ENCODE measurements around the gene TGFBRAP1.
A peak's percentile ranks its signal among the peaks of the same experiment; 100 is the strongest.

The TGFBRAP1 gene, protein sequence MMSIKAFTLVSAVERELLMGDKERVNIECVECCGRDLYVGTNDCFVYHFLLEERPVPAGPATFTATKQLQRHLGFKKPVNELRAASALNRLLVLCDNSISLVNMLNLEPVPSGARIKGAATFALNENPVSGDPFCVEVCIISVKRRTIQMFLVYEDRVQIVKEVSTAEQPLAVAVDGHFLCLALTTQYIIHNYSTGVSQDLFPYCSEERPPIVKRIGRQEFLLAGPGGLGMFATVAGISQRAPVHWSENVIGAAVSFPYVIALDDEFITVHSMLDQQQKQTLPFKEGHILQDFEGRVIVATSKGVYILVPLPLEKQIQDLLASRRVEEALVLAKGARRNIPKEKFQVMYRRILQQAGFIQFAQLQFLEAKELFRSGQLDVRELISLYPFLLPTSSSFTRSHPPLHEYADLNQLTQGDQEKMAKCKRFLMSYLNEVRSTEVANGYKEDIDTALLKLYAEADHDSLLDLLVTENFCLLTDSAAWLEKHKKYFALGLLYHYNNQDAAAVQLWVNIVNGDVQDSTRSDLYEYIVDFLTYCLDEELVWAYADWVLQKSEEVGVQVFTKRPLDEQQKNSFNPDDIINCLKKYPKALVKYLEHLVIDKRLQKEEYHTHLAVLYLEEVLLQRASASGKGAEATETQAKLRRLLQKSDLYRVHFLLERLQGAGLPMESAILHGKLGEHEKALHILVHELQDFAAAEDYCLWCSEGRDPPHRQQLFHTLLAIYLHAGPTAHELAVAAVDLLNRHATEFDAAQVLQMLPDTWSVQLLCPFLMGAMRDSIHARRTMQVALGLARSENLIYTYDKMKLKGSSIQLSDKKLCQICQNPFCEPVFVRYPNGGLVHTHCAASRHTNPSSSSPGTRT

DNA sequence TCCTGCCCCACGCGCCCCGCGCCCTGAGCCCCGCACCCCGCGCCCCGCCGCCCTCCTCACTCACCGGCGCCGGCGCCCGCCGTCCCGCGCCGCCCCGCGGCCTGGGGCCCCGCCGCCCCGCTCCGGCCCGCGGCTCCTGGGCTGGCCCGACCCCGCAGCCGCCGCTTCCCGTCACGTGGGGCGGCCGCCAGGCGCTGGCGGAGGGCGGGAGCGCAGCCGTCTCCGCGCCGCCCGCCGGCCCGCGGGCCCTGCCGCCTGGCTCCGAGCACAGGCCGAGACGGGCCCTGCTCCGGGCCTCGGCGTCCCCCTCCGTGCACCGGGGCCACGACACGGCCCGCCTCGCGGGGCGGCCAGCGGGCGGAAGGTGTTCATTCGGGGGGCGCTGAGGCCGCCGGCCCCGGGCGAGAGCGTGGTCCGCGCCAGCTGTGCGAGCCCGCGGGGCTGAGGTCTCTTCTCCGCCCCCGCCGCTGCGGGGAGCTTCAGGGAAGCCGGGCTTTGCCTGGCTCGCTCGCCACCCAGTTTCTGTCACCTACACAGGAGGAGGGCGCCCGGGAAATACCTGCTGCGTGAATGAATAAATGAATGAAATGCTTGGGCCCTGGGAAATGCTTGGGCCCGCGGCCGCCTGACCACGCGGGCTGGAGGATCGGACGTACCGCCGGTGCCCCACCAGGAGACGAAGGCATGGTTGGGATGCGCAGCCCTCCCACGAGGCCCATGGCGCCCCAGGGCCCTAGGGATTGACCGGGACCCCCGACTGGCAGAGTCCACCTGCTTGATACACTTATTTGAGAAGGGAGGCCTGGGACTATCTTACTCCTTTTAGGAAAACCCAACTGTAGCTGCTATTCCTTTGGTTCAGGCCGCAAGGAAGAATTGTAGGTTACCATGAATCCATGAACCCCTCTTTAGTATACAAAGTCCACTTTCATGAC, at the start of gene TGFBRAP1:
TGFBRAP1 (minus strand) TSS at position 175 of the 935 bp plus-strand sequence. CDS start 21,434 bp downstream, outside the sequence.
- TF ChIP-seq, protein P1, sequence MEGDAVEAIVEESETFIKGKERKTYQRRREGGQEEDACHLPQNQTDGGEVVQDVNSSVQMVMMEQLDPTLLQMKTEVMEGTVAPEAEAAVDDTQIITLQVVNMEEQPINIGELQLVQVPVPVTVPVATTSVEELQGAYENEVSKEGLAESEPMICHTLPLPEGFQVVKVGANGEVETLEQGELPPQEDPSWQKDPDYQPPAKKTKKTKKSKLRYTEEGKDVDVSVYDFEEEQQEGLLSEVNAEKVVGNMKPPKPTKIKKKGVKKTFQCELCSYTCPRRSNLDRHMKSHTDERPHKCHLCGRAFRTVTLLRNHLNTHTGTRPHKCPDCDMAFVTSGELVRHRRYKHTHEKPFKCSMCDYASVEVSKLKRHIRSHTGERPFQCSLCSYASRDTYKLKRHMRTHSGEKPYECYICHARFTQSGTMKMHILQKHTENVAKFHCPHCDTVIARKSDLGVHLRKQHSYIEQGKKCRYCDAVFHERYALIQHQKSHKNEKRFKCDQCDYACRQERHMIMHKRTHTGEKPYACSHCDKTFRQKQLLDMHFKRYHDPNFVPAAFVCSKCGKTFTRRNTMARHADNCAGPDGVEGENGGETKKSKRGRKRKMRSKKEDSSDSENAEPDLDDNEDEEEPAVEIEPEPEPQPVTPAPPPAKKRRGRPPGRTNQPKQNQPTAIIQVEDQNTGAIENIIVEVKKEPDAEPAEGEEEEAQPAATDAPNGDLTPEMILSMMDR (IDR thresholded peaks at IDR 0.05; ENCODE audit: low read depth, low read length, missing control alignments): no peak
- DNase-seq (ENCODE audit: low read depth): no peak
- H3K4me3 ChIP-seq (ENCODE audit: low read depth, low read length): peak within 1 kb of the TSS; percentile 57
- in situ Hi-C loops (cut with HindIII; ENCODE audit: low sequenced_read_pairs): no loop called here

DNA sequence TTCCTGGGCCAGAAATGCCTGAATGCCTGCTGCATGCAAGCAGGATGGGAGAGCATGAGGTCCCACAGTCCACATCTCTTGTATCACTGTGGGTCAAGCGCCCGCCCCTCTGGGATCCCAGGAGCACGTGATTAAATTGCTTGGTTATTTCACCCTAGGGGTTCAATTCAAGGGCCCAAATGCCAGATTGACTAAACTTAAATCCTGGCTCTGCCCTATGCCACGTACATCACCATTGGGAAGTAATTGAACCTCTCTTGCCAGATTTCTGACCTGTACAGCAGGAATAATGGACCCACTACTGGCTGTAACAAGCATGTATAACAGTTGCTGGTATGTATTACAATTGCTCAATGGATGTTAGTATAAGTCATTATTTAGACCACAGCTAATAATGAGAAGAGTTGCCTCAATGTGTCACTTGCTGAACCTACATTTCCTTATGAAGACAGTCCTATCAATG, 49.4 kb upstream of the TGFBRAP1 start:
- no peak for DNase-seq (ENCODE audit: low read depth)
- TF ChIP-seq, protein P1 (IDR thresholded peaks at IDR 0.05; ENCODE audit: low read depth, low read length, missing control alignments): no peak
- no peak overlapping the region for H3K4me3 ChIP-seq (ENCODE audit: low read depth, low read length)
- in situ Hi-C loops (cut with HindIII; ENCODE audit: low sequenced_read_pairs): no loop called here

- in situ Hi-C loops (cut with HindIII; ENCODE audit: low sequenced_read_pairs): no loop called here
- DNase-seq (ENCODE audit: low read depth): no peak
- H3K4me3 ChIP-seq (ENCODE audit: low read depth, low read length): no peak overlapping the region
- TF ChIP-seq, protein P1 (IDR thresholded peaks at IDR 0.05; ENCODE audit: low read depth, low read length, missing control alignments): no peak
These were observed 48.8 kb upstream of the TGFBRAP1 start for GRCh38 chr2:105378276-105378840.

- no peak overlapping the region for H3K4me3 ChIP-seq (ENCODE audit: low read depth, low read length)
- DNase-seq (ENCODE audit: low read depth): no peak
- in situ Hi-C loops (cut with HindIII; ENCODE audit: low sequenced_read_pairs): no loop called here
- TF ChIP-seq, protein P1 (IDR thresholded peaks at IDR 0.05; ENCODE audit: low read depth, low read length, missing control alignments): no peak
These were observed 48.3 kb upstream of the TGFBRAP1 start for GRCh38 chr2:105377871-105378270.

- in situ Hi-C loops (cut with HindIII; ENCODE audit: low sequenced_read_pairs): no loop called here
- DNase-seq (ENCODE audit: low read depth): peak; percentile 58
- TF ChIP-seq, protein P1 (IDR thresholded peaks at IDR 0.05; ENCODE audit: low read depth, low read length, missing control alignments): no peak
- H3K4me3 ChIP-seq (ENCODE audit: low read depth, low read length): no peak overlapping the region
These were observed 47.3 kb upstream of the TGFBRAP1 start for GRCh38 chr2:105376789-105377240.
